Neural progenitor cell (in vitro differentiated cells): ENCODE results near the gene AQP5.

Experiments used
- CTCF ChIP-seq: fragments of 200-600 bp; sonication (generic); IDR thresholded peaks from 2 replicates; pipeline ENCODE4 v1.5.1; 2017; ENCODE audit warnings: antibody characterized with exemption, mild to moderate bottlenecking
- EZH2 ChIP-seq: fragments of 200-600 bp; sonication (generic); IDR thresholded peaks from 2 replicates; pipeline ENCODE4 v1.6.1; 2017; ENCODE audit warnings: antibody characterized with exemption, mild to moderate bottlenecking, moderate library complexity
- EZH2phosphoT487 ChIP-seq: fragments of 200-600 bp; sonication (generic); IDR thresholded peaks from 2 replicates; pipeline ENCODE4 v1.6.1; 2017; ENCODE audit warnings: antibody characterized with exemption

GRCh38 chr12:50014342-50014741, 52.7 kb downstream of the AQP5 start:
- no peak for TF ChIP-seq CTCF
- TF ChIP-seq EZH2 = no peak
- no peak for TF ChIP-seq EZH2phosphoT487
